NCI-H2081 treated with DMSO at 0.1 percent for 48 hours (cell line): ENCODE data around the gene PIP5K1B.

Experiments used
- DNase-seq: peaks from one replicate; lab custom pipeline; 2025; lab: John Stamatoyannopoulos, UW

Gene PIP5K1B

DNA sequence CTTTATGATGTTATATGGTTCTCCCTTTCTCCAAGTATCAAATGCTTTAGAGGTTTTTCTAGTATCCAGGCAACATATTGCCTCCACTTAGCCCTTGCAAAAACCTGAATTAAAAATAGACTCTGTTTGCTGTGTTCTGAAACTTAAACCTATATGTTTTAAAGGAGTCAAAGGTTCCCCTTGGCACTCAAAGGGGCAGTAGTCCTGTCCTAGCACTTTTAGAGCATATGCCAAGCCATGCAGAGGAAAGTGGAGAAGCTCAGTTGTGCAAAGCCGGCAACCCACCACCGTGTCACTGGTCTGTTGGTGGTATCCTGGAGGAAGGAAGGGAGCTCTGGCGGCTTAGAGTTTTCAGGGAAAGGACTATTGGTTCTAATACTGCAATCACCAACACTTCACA is 154.3 kb downstream of the PIP5K1B start:
- no peak for DNase-seq

DNA sequence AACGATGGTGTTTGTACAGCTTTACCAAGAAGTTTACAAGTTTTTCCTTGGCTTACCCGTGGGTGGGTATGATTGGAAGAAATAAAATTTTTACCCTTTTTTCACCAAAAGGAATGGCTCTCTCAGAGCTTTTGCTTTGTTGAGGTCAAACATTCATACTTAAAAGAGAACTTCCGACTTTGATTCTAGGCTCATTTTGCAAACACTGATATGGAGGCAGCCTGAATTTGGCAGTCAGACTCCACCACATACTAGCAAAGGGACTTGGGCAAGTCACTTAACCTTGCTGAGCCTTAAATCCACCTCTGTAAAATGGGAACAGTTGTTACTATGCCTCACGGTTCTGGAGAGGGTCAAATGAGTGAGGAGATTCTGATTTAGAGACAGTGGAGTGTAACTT is 155.4 kb downstream of the PIP5K1B start:
- no peak for DNase-seq

DNA sequence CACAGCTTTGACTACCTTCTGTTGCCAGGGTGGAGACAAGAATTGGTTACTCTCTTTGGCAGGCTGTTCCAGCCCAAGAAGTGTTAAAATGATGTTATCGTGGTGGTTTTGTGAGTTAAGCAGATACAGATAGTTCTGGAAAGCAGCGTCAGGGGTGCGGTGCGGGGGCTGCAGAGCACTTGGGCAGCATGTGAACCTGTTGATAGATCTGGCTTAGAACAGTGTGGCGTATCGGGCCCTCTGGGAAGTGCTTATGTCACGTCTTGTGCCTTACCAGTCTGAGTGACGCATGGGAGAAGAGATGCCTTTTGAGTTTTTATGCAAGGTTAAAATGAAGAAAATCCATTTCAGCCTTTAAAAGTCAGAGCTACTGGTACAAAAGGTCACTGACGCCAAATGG is 156.4 kb downstream of the PIP5K1B start:
- no peak for DNase-seq

DNA sequence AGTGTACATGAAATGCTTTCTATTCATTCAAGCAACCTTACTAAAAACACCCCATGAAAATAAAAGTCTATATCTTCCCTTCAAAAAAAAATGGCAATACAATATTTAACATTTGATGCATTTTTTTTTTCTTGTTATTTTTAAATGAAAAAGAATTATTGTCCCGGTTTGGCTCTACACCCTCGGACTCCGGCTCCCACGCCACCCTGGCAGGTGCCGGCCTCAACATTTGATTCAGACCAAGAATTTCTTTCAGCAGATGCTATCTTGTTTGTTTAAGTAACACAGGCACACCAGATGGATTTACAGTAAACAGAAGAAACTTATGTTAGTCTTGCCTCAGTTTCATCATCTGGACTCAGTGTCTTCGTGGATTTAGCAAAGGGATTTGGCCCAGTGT is 162.0 kb downstream of the PIP5K1B start:
- DNase-seq = no peak

DNA sequence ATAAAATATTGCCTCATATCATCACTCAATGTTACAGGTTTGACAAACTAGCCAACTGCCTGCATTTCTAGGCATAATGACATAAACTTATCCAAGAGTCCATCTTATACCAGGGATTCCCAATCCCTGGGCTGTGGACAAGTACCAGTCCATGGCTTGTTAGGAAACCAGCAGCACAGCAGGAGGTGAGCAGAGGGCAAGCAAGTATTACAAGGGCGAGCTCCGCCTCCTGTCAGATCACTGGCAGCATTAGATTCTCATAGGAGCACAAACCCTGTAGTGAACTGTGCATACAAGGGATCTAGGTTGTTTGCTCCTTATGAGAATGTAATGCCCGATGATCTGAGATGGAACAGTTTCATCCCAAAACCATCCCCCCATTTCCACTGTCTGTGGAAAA is 164.0 kb downstream of the PIP5K1B start:
- no peak for DNase-seq

DNA sequence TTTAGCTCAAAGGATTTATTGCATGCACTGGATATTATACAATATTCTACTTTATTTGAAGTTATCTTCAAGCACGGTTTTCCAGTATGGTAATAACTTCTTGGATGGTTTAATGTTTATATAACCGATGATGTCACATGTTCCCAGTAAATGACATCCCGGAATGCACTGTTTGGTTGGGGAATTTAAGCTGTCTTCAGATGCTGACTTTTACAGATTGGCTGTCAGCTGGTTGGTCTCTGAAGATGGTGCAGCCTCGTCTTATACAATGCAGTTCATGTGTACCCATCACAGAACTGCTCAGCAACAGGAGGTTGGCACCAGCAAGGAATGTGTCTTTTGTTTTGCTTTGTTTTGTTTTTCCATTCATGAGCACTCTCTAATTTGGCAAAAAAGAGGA is 165.0 kb downstream of the PIP5K1B start:
- DNase-seq = no peak

DNA sequence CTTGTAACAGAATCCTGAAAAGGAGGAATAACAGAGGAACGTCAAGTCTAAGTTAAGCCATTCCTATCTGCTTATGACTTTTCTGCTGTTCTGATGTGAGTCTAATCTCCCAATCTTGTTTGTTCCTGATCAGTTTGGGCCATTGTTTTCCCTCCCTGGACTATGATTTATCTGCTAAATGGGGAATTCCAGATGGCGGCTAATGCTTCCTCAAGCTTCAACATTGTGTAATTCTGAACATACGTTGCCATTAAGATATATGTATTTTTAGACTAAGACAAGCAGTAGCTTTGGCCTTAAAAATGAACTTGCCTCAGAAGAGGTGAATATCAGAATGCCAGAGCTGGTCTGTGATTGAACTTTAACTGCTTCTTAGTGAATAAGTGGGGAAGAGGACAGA is 166.2 kb downstream of the PIP5K1B start:
- DNase-seq = no peak

DNA sequence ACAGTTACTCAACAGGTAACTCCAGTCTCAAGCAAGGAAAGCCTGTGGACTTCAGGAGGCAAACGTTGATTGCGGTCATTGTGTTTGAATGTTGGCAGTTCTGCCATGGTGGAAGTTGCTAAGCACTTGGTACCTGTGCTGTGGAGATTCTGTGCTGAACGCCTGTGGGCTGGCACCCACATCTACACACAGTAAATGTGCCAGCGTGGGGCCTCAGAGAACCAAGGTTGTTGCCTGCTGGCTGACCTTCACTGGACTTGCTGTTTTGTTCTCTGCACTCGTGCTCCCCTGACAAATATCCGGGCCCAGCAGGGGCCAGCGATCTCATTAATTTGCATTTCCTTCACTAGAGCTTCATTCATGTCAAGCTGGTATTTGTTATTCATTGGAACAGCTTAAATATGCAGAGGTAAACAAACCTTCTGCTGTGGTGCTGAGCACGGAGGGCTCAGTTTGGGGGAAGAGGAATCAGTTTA is 167.0 kb downstream of the PIP5K1B start:
- DNase-seq = peak; percentile 27

DNA sequence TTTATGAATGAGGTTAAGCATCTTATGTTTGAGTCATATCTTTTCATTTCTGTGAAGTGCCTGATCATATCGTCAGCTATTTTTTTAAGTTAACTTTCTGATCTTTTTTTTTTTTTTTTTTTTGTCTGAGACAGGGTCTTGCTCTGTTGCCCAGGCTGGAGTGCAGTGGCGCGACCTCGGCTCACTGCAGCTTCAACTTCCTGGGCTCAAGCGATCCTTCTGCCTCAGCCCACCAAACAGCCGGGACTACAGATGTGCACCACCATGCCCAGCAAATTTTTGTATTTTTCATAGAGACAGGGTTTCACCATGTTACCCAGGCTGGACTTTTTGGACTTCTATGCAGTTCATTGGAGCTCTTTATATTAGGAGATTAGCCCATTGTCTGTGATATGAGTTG is 168.1 kb downstream of the PIP5K1B start:
- DNase-seq = no peak

DNA sequence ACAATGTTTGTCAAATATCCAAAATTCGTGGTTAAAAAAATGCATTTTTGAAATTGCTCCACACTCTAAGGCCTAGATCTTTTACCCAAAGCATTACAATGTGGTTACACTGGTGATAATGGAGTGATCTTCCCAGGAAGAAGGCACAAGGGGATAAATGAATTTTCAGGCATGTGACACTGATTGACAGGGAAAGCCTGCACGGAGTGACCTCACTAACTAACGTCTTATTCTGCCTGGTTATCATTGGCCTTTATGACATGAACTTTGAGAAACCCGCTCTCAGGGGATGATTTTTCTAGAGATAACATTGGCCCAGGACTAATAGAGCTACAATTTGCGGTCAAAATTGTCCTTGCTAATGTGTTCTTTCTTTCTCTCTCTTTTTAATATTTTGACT is 171.2 kb downstream of the PIP5K1B start:
- DNase-seq = no peak

DNA sequence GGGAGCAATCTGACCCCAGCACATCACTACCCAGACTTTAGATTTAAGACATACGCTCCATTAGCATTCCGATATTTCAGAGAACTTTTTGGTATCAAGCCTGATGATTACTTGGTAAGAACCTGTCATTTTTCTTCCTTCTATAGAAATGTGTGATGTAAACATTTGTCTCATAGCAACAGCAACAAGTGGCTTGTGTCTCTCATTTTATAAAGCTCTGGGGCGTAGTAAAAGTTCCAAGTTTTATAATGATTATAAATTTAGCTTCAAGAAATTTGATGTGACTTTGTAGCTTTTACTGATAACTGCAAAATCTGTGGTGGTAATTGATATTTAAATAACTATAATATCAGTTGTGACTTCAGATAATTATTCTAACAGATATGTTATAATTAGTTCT is 171.6 kb downstream of the PIP5K1B start:
- no peak for DNase-seq

DNA sequence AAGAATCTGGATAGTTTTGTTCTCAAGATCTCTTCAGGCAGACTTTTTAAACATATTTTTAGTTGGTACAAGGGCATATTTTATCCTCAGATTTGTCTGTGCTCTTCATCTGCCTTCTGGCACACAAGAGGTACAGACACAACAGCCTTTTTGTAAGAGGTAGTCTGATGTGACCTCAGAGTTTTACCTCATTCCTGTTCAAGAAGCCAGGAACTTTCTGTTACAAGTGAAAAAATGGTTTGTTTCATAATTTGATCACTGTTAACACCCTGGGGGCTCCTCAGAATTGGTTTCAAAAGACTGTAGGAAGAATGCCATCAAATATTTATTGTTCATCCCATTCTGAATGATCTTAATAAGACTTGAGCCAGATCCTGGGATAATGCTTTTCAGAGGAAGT is 172.2 kb downstream of the PIP5K1B start:
- DNase-seq = no peak

DNA sequence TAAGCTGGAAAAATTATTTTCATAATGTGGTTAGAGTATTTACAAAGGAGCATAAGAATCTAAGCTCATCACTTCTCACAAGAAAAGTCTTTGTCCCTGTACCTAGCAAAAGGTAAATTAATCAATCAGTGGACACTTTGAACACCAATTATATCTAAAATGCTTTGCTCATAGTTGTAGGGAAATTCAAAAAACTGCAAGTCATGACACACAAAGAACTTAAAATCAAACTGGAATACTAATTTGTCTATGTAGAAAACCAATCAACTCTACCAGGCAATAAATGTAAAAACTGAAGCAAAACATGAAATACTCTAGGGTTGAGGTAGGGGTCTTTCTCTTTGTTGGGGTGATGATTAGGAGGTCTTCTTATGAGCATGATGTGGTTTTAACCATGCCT is 173.4 kb downstream of the PIP5K1B start:
- DNase-seq = no peak

DNA sequence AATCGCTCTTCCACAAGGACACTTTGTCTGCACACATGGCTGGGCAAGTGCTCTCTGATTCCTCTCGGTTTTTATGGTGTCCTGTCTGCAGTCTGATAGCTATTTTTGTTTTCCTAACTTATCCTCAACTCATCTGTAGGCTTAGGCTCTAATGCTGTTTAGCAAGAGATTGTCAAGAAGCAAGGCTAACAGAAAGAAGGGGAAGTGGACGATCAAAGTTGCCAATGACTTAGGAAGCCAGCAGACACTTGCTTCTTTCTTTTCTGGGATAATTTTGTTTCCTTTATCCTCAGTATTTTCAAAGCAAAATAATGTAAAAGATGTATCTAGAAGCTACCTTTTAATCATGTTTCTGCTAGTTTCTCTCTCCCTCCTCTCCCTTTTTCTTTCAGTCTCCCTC is 178.2 kb downstream of the PIP5K1B start:
- no peak for DNase-seq

DNA sequence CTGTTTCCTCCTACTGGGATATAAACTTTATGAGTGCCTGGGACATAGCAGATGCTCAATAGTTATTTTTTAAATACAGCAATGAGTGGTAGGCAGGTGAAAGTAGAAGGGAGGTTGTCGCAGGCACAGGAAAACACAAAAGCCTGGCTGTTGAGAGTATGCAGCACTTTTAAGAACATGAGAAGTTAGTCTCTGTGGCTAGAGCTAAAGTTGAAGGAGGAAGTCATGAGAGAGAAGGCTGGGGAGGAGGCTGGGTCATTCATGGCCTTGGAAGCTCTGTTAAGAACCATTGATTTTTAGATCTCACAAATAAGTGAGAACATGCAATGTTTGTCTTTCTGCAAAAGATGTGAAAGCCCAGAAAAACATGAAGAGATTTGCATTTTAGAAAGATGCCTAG is 182.2 kb downstream of the PIP5K1B start:
- DNase-seq = no peak

DNA sequence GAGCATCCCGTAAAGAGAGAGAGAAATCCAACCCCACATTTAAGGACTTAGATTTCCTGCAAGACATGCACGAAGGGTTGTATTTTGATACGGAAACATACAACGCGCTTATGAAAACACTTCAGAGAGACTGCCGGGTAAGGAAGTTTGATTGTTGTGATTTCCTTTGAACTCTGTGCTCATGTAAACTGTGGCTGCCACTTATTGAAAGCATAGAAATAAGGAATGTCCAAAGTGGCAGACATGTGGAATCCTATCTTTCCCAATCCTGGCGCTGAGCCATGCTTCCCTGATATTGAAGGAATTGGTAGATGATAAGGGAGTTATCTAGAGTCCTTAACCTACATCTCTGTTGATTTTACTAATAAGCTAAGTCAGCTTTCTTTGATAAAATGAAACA is 189.5 kb downstream of the PIP5K1B start:
- no peak for DNase-seq

DNA sequence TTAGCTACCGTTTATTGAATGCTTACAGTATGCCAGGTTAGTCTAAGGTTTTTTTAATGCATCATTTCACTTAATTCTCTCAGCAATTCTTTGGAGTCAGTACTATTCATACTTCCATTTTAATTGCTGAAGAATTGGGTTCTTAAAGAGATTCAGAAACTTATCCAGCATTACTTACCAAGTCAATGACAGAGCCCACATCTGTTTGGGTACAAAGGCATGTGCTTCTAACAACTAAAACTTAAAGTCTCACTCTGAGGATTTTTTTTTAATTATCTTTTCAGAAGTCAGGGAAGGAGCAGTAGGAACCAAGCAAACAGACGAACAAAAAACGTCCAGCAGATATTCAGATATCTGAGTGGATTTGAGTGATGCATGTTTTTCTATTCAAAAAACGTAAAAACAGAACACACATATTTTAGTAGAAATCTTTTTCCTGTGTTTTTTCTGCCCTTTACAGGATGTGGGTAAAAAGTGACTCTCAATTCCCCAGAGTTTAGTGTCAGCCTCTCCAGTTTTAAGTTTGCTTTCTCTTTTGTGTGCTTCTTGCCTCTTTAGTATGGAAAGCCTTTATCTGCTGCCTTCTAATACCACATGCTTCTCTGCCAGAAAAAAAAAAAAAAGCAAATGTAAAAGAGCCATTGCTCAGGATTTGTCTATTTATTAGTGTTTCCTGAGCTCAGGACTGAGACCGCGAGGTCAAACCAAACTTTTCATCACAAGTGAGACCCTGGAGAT is 190.9 kb downstream of the PIP5K1B start:
- DNase-seq = no peak

DNA sequence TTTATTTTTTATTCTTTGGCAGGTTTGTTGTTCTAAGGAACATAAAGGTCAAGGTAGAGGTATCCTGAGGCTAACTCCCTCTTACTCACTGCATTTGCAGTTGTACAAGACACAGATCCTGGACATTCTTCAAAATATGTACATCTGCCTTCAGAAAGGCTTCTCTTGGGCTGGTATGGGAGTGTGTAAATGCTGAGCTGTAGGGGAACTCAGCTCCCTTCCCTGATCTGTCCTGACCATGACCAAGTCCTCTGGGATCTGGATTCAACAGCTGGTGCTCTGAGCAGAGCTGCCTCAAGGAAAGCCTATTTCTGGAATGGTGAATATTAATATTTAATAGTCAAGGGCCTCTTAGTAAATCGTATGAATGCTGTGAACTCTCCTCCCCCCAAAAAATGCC is 191.4 kb downstream of the PIP5K1B start:
- no peak for DNase-seq

DNA sequence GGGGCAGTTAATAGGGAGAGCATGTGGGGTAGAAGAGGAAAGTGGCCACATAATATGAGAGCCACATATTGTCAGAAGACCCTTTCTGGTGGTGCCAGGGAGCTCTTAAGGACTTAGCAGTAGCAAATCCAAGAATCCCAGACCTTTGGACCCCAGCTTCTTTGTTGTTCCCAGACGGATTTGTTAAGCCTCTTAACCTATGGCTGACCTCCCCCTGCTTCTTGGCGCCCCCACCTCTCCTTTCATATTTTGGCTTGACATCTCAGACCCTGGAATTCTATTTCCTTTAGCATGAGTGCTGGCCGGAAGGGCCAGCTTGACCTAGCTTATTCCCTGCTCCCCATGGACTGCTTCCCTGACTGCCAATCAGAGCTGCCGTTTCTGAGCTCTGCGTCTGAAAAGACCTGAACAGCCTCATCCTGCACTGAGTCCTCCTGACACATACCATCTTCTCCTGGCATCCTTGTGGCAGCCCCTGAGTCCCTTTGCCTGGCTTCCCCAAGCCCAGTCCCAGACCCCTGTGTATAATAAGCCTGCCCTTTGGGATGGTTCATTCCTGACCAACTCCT is 192.6 kb downstream of the PIP5K1B start:
- no peak for DNase-seq

DNA sequence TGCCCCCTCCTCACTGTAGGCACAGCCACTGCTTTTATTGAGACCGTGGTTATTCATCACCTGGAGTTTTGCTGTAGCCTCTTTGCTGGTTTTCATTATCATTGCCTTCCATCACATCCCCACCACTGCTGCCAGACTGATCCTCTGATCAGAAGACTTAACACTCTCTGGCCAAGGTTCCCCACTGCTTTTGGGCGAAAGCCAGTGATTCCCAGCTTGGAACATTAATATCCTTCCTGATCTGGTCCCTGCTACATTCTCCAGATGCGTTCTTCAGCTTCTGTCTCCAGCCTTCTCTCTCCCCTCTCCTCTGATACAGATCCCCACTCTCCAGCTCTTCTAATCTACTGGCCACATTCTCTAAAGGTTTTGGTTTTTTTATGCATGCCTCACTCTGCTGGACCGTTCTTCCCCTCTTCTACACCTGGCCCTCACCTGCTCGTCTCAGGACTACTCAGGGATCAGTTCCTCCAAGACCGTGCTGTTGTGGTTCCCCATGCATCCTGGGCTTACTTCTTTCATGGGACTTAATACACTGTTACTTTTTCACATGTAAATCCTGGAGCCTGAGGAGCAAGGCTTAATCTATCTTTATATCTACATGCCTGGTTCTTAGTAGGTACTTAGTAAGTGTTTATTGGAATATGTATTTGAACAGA is 193.9 kb downstream of the PIP5K1B start:
- DNase-seq = no peak

DNA sequence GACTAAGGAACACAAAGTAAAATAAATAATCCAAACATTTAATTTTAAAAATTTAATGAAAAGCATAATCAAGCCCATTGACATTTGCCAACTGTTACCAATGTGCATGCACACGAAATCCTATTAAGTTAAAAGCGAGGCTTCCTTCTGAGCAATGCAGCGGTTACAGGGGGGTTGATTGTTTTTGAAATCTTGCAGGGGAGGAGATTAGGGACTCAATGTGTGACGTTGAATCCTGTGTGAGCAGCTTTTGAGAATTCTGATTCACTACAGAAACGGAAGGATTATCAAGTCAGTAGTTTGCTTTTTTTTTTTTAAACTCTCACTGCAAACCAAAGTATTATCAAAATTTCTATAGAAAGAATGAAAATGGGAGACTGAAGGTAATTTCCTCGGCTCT is 199.4 kb downstream of the PIP5K1B start:
- no peak for DNase-seq

DNA sequence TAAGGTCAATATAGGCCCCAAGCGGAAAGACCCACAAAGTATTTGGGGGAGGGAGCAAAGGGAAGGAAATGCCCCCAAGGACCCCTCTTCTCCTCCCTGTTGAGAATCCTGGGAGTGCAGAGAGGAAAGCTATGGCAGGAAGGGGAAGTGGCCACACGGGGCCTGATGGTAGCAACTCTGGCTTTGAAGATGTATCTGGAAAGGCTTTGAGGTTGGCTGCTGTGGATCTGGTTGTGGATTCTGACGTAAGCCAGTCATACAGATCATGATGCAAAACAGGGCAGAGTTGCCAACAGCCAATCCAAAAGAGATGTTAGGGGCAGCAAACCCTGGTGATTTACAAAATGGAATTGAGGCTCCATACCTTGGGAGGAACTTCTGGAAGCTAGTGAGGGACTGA is 200.1 kb downstream of the PIP5K1B start:
- DNase-seq = no peak

DNA sequence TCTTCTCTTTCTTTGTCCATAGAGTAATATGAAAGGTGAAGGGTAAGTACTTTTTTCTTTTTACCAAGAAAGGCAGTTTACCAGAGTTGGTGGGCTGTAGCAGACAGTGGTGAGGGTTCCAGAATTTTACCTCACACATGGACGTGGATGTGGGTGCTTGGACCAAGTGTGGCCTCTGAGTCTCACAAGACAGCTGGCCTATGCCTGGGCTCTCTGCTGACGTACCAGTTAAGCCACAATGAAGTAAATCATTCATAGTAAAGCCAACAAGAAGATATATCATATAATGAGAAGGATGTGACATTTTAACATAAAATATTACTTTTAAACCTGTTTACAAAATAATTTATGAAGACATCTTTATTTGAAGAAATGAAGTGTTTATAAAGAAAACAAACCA is 202.9 kb downstream of the PIP5K1B start:
- DNase-seq = no peak

DNA sequence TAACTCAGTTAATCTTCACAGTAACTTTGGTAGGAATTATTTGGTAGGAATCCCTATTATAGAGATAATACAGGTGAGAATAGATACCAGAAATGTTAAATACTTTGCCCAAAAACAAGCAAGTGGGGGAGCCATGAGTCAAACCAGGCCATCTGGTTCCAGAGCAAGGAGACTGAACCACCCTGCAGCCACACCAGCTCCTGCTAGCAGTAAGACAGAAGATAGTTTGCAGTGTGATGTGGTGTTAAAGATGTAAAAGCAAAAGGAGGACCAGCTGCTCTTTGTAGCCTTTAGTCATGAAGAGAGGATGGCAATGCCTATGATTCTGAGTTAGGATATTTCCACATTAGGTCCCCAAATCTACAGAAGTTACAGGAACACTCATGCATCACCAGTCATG is 207.5 kb downstream of the PIP5K1B start:
- no peak for DNase-seq
